Measurements from ENCODE around the gene TEDDM1. TPM values are rescaled to one million over a fixed set of nuclear protein-coding genes. Genes with fewer than 3 reads are reported as not detected.

TEDDM1 gene
- polyA plus RNA-seq, 1 donor from 2014 or later = not detected

- Histone ChIP-seq H3F3A (ENCODE audit: insufficient read depth, low read length, poor library complexity, severe bottlenecking) (no peaks in the 10 kb centered on the region), H3K9me2 (ENCODE audit: insufficient read depth, low read length) (no peaks in the 10 kb centered on the region), H3K4me3 (ENCODE audit: low read length) (no peak overlapping the region), H3K27me3 (ENCODE audit: insufficient read depth, low read depth, low read length) (no peaks in the 10 kb centered on the region), H3K4me2 (ENCODE audit: low read length) (no peak overlapping the region), H3K9me3 (ENCODE audit: low read length) (no peaks in the 10 kb centered on the region), H3K9ac (ENCODE audit: low read length) (no peak overlapping the region), H3K79me2 (replicated peaks; ENCODE audit: insufficient read depth, low read length) (peaks cover 39% of the 10 kb centered on the region), H3K27ac (ENCODE audit: low read length) (no peak overlapping the region), H2AFZ (ENCODE audit: low read depth, low read length) (no peak overlapping the region), H4K20me1 (ENCODE audit: insufficient read depth) (peaks cover 27% of the 10 kb centered on the region), H3K36me3 (ENCODE audit: insufficient read depth, low read length) (peaks cover 18% of the 10 kb centered on the region)
- TF ChIP-seq REST (IDR thresholded peaks at IDR 0.05; ENCODE audit: borderline replicate concordance) = no peak
- no peak for TF ChIP-seq TAF1 (IDR thresholded peaks at IDR 0.05; ENCODE audit: low read depth)
- TF ChIP-seq EP300 (conservative IDR thresholded peaks at IDR 0.05; ENCODE audit: poor library complexity, severe bottlenecking) = no peak
- no peak for TF ChIP-seq MXI1 (conservative IDR thresholded peaks at IDR 0.05; ENCODE audit: poor library complexity, severe bottlenecking)
- no peak for TF ChIP-seq RAD21 (conservative IDR thresholded peaks at IDR 0.05)
- no peak for TF ChIP-seq EZH2 (IDR thresholded peaks at IDR 0.05; ENCODE audit: borderline replicate concordance, insufficient read depth, low read length, poor library complexity, severe bottlenecking)
- no peak for TF ChIP-seq POLR2AphosphoS5 (IDR thresholded peaks at IDR 0.05)
- no peak for TF ChIP-seq CTCF (IDR thresholded peaks at IDR 0.05; ENCODE audit: poor library complexity, severe bottlenecking)
Observed at GRCh38 chr1:182385885-182386853, 14.3 kb downstream of the TEDDM1 start.

GRCh38 chr1:182384387-182384960, 16.0 kb downstream of the TEDDM1 start:
- no peak overlapping the region for H3K4me3 ChIP-seq (ENCODE audit: low read length)
- no peaks in the 10 kb centered on the region for H3F3A ChIP-seq (ENCODE audit: insufficient read depth, low read length, poor library complexity, severe bottlenecking)
- H3K79me2 ChIP-seq (replicated peaks; ENCODE audit: insufficient read depth, low read length) = peaks cover 22% of the 10 kb centered on the region
- peaks cover 19% of the 10 kb centered on the region for H3K36me3 ChIP-seq (ENCODE audit: insufficient read depth, low read length)
- TF ChIP-seq EP300 (conservative IDR thresholded peaks at IDR 0.05; ENCODE audit: poor library complexity, severe bottlenecking) = no peak
- no peak for TF ChIP-seq RAD21 (conservative IDR thresholded peaks at IDR 0.05)
- TF ChIP-seq SMC3 (conservative IDR thresholded peaks at IDR 0.05; ENCODE audit: poor library complexity) = no peak
- no peak for TF ChIP-seq CTCF (IDR thresholded peaks at IDR 0.05; ENCODE audit: poor library complexity, severe bottlenecking)
- TF ChIP-seq MXI1 (conservative IDR thresholded peaks at IDR 0.05; ENCODE audit: poor library complexity, severe bottlenecking) = no peak
- TF ChIP-seq POLR2AphosphoS5 (IDR thresholded peaks at IDR 0.05) = no peak
- TF ChIP-seq REST (IDR thresholded peaks at IDR 0.05; ENCODE audit: borderline replicate concordance) = no peak
- TF ChIP-seq TAF1 (IDR thresholded peaks at IDR 0.05; ENCODE audit: low read depth) = no peak
- TF ChIP-seq EZH2 (IDR thresholded peaks at IDR 0.05; ENCODE audit: borderline replicate concordance, insufficient read depth, low read length, poor library complexity, severe bottlenecking) = no peak
- no peak overlapping the region for H3K4me2 ChIP-seq (ENCODE audit: low read length)
- H3K27ac ChIP-seq (ENCODE audit: low read length) = no peak overlapping the region
- H3K9ac ChIP-seq (ENCODE audit: low read length) = no peak overlapping the region
- H4K20me1 ChIP-seq (ENCODE audit: insufficient read depth) = peaks cover 16% of the 10 kb centered on the region
- no peaks in the 10 kb centered on the region for H3K9me2 ChIP-seq (ENCODE audit: insufficient read depth, low read length)
- H3K9me3 ChIP-seq (ENCODE audit: low read length) = no peaks in the 10 kb centered on the region
- no peak overlapping the region for H2AFZ ChIP-seq (ENCODE audit: low read depth, low read length)
- no peaks in the 10 kb centered on the region for H3K27me3 ChIP-seq (ENCODE audit: insufficient read depth, low read depth, low read length)
